Lung (tissue), 12 donors: ENCODE results near the gene PHKB. TPM values are rescaled to one million over a fixed set of nuclear protein-coding genes. Genes with fewer than 3 reads are reported as not detected.

Source experiments
- ATAC-seq: fragments of 200-7000 bp; cut with Tn5 transposase; one replicate; pipeline ENCODE4 v1.9.1; 2020; ENCODE audit warnings: moderate number of reproducible peaks; ENCODE audit not compliant: insufficient read depth, low FRiP score
- DNase-seq, 3 donors: peaks; one replicate each; pipeline ENCODE4 v3.0.0-alpha.2; 2013 to 2017
- H3K27ac ChIP-seq, 2 donors: one replicate each; pipeline ENCODE4 v1.5.1; 2013; ENCODE audit warnings: mild to moderate bottlenecking in 2 of 2, moderate library complexity in 2 of 2, control low read depth in 1 of 2, inconsistent platforms in 1 of 2, low read depth in 1 of 2, low read length in 1 of 2
- H3K27me3 ChIP-seq, 3 donors: one replicate each; pipeline ENCODE4 v1.5.1; 2013; ENCODE audit warnings: low read length in 2 of 3; ENCODE audit not compliant: control insufficient read depth in 3 of 3, insufficient read depth in 3 of 3
- H3K36me3 ChIP-seq, 4 donors: one replicate each; pipeline ENCODE4 v1.5.1; 2013; ENCODE audit warnings: low read length in 4 of 4, mild to moderate bottlenecking in 1 of 4, moderate library complexity in 1 of 4; ENCODE audit not compliant: control insufficient read depth in 4 of 4, insufficient read depth in 4 of 4
- H3K4me1 ChIP-seq, 5 donors: one replicate each; pipeline ENCODE4 v1.5.1; 2013; ENCODE audit warnings: low read length in 5 of 5, mild to moderate bottlenecking in 2 of 5, moderate library complexity in 1 of 5; ENCODE audit not compliant: control insufficient read depth in 5 of 5, insufficient read depth in 5 of 5
- H3K4me3 ChIP-seq: one replicate; pipeline ENCODE4 v1.5.1; 2013; ENCODE audit warnings: mild to moderate bottlenecking, control low read depth, moderate library complexity
- H3K9ac ChIP-seq, 2 donors: one replicate each; pipeline ENCODE4 v1.5.1; 2013; ENCODE audit warnings: low read length in 2 of 2, control low read depth in 1 of 2; ENCODE audit not compliant: insufficient read depth in 1 of 2
- H3K9me3 ChIP-seq, 4 donors: one replicate each; pipeline ENCODE4 v1.5.1; 2013; ENCODE audit warnings: low read length in 3 of 4, mild to moderate bottlenecking in 1 of 4, moderate library complexity in 1 of 4; ENCODE audit not compliant: control insufficient read depth in 4 of 4, insufficient read depth in 3 of 4
- WGBS, 2 donors: extraction: QIAGEN DNeasy Blood & Tissue Kit; methylation state at CpG; one replicate each; pipeline ENCODE4 v1.1.7; 2013; 5-methylcytosine and 5-hydroxymethylcytosine counted together
- polyA plus RNA-seq, 2 donors: library from polyadenylated mRNA; stranded (reverse); fragments of 200-250 nt; gene quantifications; one replicate each; pipeline ENCODE4 v1.2.1, GENCODE V29; 2013
- total RNA-seq, 2 donors: library from RNA; depleted of rRNA in 1 of 2; stranded (reverse); fragments of >200 nt in 1 of 2; gene quantifications; one replicate each; pipeline ENCODE4 v1.2.1, GENCODE V29; 2014 to 2021
- TF ChIP-seq, protein P1 (sequence below): IDR thresholded peaks from 2 replicates; pipeline ENCODE4 v1.5.1; 2012; ENCODE audit warnings: mild to moderate bottlenecking; ENCODE audit errors: control extremely low read depth, extremely low read depth
- donor health status: control.
- donor health status: control.
- donor health status: Bipolar disorder and iron deficiency.
- donor health status: healthy.
- donor health status: DM: yes; HTN: yes; CAD: no.

Gene PHKB
- total and polyA plus RNA-seq, 4 donors, result 21.2 to 134 (median 49.6) TPM

DNA sequence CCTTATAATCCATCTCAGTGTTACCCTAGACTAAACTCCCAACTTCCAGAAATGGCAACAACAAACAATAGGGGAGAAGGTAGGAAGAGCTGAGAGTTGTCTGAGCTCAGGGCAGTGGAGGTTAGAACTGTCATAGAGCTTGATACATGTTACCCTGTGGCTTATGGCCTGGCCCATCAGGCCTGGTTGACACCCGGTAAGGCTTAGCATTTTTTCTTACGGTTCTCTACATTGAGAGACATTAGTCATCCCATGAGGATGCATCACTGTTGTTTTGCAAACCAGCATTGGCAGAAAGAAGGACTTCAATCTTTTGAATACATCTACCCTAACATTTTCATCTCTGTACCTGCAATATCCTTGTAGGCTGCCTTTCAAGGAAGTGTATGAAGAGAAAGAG lies 226.6 kb downstream of the PHKB start:
- H3K27me3 ChIP-seq, result no peaks in the 10 kb centered on the region
- H3K4me1 ChIP-seq, result no peaks in the 10 kb centered on the region
- TF ChIP-seq, protein P1, sequence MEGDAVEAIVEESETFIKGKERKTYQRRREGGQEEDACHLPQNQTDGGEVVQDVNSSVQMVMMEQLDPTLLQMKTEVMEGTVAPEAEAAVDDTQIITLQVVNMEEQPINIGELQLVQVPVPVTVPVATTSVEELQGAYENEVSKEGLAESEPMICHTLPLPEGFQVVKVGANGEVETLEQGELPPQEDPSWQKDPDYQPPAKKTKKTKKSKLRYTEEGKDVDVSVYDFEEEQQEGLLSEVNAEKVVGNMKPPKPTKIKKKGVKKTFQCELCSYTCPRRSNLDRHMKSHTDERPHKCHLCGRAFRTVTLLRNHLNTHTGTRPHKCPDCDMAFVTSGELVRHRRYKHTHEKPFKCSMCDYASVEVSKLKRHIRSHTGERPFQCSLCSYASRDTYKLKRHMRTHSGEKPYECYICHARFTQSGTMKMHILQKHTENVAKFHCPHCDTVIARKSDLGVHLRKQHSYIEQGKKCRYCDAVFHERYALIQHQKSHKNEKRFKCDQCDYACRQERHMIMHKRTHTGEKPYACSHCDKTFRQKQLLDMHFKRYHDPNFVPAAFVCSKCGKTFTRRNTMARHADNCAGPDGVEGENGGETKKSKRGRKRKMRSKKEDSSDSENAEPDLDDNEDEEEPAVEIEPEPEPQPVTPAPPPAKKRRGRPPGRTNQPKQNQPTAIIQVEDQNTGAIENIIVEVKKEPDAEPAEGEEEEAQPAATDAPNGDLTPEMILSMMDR, result no peak
- no peak overlapping the region for H3K9ac ChIP-seq
- peaks cover 0 to 2% (median 0%) of the 10 kb centered on the region in 4 donors for H3K9me3 ChIP-seq
- H3K36me3 ChIP-seq, result peaks cover 3 to 14% (median 7%) of the 10 kb centered on the region in 4 donors
- no peak overlapping the region for H3K4me3 ChIP-seq
- ATAC-seq (no peak), DNase-seq (no peak)
- H3K27ac ChIP-seq, result no peak overlapping the region
- 94 to 95% methylated on average over 2 of the region's 2 CpGs for WGBS, 2 donors

DNA sequence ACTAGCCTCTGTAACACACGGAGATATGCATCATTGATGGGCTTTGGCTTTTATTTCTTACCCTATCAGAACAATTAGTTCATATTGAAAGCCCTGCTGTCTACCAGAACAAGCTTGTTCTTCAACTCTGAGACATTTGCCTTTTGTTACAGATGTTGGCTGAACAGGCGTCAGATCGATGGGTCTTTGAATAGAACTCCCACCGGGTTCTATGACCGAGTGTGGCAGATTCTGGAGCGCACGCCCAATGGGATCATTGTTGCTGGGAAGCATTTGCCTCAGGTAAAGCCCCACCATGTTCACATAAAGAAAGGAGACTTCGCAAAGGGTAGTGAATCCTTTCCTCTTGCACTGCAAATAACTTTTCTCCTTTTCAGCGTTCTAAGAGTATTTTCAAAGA lies 232.1 kb downstream of the PHKB start:
- TF ChIP-seq, protein P1, result no peak
- Histone ChIP-seq H3K27me3 (no peaks in the 10 kb centered on the region), H3K9ac (no peak overlapping the region), H3K9me3 (no peaks in the 10 kb centered on the region), H3K4me3 (no peak overlapping the region), H3K4me1 (no peaks in the 10 kb centered on the region), H3K36me3 (peaks cover 16 to 52% (median 25%) of the 10 kb centered on the region in 4 donors), H3K27ac (no peak overlapping the region)
- DNase-seq (no peak), ATAC-seq (no peak)
- 95 to 98% methylated on average over 9 of the region's 9 CpGs for WGBS, 2 donors

DNA sequence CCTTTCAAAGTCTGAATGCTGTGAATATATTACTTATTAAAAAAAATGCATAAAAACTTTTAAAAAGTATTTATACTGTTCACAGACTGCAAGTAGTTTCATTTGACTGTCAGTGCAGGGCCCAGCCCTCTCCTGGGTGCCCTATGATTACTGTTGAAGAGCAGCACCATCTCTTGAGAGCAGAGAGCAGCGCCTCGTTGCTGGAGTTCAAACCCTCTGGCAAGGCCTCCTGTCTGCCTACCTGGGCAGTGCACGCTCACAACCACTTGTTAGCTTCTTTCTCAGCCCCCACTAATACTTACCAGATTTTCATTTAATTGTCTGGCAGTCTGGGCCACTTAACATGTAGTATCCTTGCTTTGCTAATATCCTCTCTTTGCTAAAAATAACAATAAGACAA lies 233.4 kb downstream of the PHKB start:
- ATAC-seq (no peak), DNase-seq (no peak)
- H3K4me1 ChIP-seq, result no peaks in the 10 kb centered on the region
- TF ChIP-seq, protein P1, result no peak
- no peaks in the 10 kb centered on the region for H3K27me3 ChIP-seq
- 91 to 98% methylated on average over 3 of the region's 3 CpGs for WGBS, 2 donors
- no peak overlapping the region for H3K9ac ChIP-seq
- no peak overlapping the region for H3K27ac ChIP-seq
- peaks cover 13 to 45% (median 27%) of the 10 kb centered on the region in 4 donors for H3K36me3 ChIP-seq
- H3K4me3 ChIP-seq, result no peak overlapping the region
- H3K9me3 ChIP-seq, result no peaks in the 10 kb centered on the region

DNA sequence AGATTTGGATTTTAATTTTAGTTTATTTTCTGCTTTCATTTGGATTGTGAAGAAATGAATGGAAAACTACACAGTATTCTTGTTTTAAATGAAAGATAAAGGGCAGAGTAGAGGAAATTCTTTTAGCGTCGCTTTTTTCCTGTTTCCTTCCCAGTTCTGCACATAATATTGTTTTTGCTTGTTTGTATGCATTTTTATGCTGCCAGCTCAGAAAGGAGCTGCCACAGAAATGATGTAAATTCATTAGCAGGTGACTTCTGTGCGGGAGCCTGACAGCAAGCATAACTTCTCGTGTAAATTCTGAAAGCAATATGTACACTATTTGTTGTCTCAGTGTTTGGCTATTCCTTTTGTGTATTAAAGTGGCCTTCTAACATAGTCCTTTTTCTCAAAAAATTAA lies 234.6 kb downstream of the PHKB start:
- no peak for DNase-seq
- Histone ChIP-seq H3K9me3 (no peaks in the 10 kb centered on the region), H3K4me3 (no peak overlapping the region), H3K27me3 (no peaks in the 10 kb centered on the region), H3K9ac (no peak overlapping the region), H3K36me3 (peaks cover 13 to 47% (median 27%) of the 10 kb centered on the region in 4 donors), H3K4me1 (no peaks in the 10 kb centered on the region), H3K27ac (no peak overlapping the region)
- TF ChIP-seq, protein P1, result no peak
- no peak for ATAC-seq
- WGBS, 2 donors, result 92 to 95% methylated on average over 4 of the region's 4 CpGs
